PC-3 (cell line): ENCODE measurements around the gene JARID2. TPM values are rescaled to one million over a fixed set of nuclear protein-coding genes. Genes with fewer than 3 reads are reported as not detected.

ENCODE experiments used
- ATAC-seq: fragments of 200-7000 bp; cut with Tn5 transposase; 2 replicates; pipeline ENCODE4 v1.9.1; 2020; ENCODE audit warnings: mild to moderate bottlenecking, moderate library complexity
- BruUV-seq: library from RNA; stranded (reverse); fragments of 400-500 nt; replicated peaks from 2 replicates; lab custom pipeline; 2021; lab: Mats Ljungman, UMichigan
- CTCF ChIA-PET: fragments of 300-600 bp; sonication (Branson Sonifier 250); formaldehyde crosslinking; loops from one replicate; lab custom pipeline; 2022; ENCODE audit warnings: antibody characterized with exemption; lab: Charles Lee
- POLR2A ChIA-PET: fragments of 300-600 bp; sonication (Branson Sonifier 250); formaldehyde crosslinking; loops from one replicate; lab custom pipeline; 2022; ENCODE audit warnings: antibody characterized with exemption; ENCODE audit not compliant: unreplicated experiment; lab: Charles Lee
- DNase-seq: peaks from one replicate; pipeline ENCODE4 v3.0.0-alpha.2; 2015
- H2AFZ ChIP-seq: fragments of 300-600 bp; sonication (generic); 2 replicates; pipeline ENCODE4 v1.6.0; 2016; ENCODE audit warnings: antibody characterized with exemption, low read length
- H3F3A ChIP-seq: fragments of 300-600 bp; sonication (generic); one replicate; pipeline ENCODE4 v1.6.0; 2017; ENCODE audit warnings: antibody characterized with exemption, low read length, control low read depth, mild to moderate bottlenecking; ENCODE audit not compliant: unreplicated experiment
- H3K27ac ChIP-seq: fragments of 300-600 bp; sonication (generic); 2 replicates; pipeline ENCODE4 v1.5.1; 2016; ENCODE audit warnings: mild to moderate bottlenecking, low read length
- H3K27me3 ChIP-seq: fragments of 300-600 bp; sonication (generic); 2 replicates; pipeline ENCODE4 v1.6.1; 2016; ENCODE audit warnings: low read length, mixed read lengths
- H3K36me3 ChIP-seq: fragments of 300-600 bp; sonication (generic); 2 replicates; pipeline ENCODE4 v1.6.1; 2016; ENCODE audit warnings: low read depth, mixed run types, low read length, mixed read lengths
- H3K4me1 ChIP-seq: fragments of 300-600 bp; sonication (generic); 2 replicates; pipeline ENCODE4 v1.5.1; 2016; ENCODE audit warnings: low read length; ENCODE audit not compliant: insufficient read depth
- H3K4me2 ChIP-seq: fragments of 300-600 bp; sonication (generic); 2 replicates; pipeline ENCODE4 v1.6.0; 2016; ENCODE audit warnings: low read length
- H3K4me3 ChIP-seq: fragments of 300-600 bp; sonication (generic); 2 replicates; pipeline ENCODE4 v1.5.1; 2016; ENCODE audit warnings: mild to moderate bottlenecking, low read length, mixed read lengths
- H3K79me2 ChIP-seq: fragments of 300-600 bp; sonication (generic); 2 replicates; pipeline ENCODE4 v1.6.1; 2017; ENCODE audit warnings: low read length, mixed read lengths
- H3K9ac ChIP-seq: fragments of 300-600 bp; sonication (generic); 2 replicates; pipeline ENCODE4 v1.6.0; 2016; ENCODE audit warnings: mild to moderate bottlenecking, low read length
- H3K9me2 ChIP-seq: fragments of 300-600 bp; sonication (generic); replicated peaks from 2 replicates; pipeline ENCODE4 v1.6.1; 2016; ENCODE audit warnings: mixed run types, low read length, mixed read lengths
- H3K9me3 ChIP-seq: fragments of 300-600 bp; sonication (generic); 2 replicates; pipeline ENCODE4 v1.6.1; 2016; ENCODE audit warnings: low read length, mixed read lengths
- H4K20me1 ChIP-seq: fragments of 300-600 bp; sonication (generic); 2 replicates; pipeline ENCODE4 v1.6.1; 2016; ENCODE audit warnings: low read length, mixed read lengths
- CTCF ChIP-seq: fragments of 300-600 bp; sonication (generic); conservative IDR thresholded peaks from 2 replicates; pipeline ENCODE4 v1.5.1; 2017; ENCODE audit warnings: antibody characterized with exemption, low read depth, mild to moderate bottlenecking, low read length
- EZH2 ChIP-seq: fragments of 300-600 bp; sonication (generic); IDR thresholded peaks from one replicate; pipeline ENCODE4 v1.6.1; 2017; ENCODE audit warnings: antibody characterized with exemption, mild to moderate bottlenecking, low read length; ENCODE audit not compliant: unreplicated experiment
- EZH2phosphoT487 ChIP-seq: fragments of 300-600 bp; sonication (generic); IDR thresholded peaks from 2 replicates; pipeline ENCODE4 v1.6.1; 2018; ENCODE audit warnings: mild to moderate bottlenecking, antibody characterized with exemption, low read length, borderline replicate concordance
- intact Hi-C: fragments of 100-400 bp; cut with micrococcal nuclease; formaldehyde crosslinking; loops from 2 replicates; pipeline ENCODE4 v1.9.0; 2023
- total RNA-seq: library from RNA; depleted of rRNA; stranded (reverse); fragments of >200 nt; gene quantifications from 2 replicates; pipeline ENCODE4 v1.2.3, GENCODE V29; 2014

JARID2 gene
- total RNA-seq, 1 experiment from 2014 or later, result 11.0 TPM

DNA sequence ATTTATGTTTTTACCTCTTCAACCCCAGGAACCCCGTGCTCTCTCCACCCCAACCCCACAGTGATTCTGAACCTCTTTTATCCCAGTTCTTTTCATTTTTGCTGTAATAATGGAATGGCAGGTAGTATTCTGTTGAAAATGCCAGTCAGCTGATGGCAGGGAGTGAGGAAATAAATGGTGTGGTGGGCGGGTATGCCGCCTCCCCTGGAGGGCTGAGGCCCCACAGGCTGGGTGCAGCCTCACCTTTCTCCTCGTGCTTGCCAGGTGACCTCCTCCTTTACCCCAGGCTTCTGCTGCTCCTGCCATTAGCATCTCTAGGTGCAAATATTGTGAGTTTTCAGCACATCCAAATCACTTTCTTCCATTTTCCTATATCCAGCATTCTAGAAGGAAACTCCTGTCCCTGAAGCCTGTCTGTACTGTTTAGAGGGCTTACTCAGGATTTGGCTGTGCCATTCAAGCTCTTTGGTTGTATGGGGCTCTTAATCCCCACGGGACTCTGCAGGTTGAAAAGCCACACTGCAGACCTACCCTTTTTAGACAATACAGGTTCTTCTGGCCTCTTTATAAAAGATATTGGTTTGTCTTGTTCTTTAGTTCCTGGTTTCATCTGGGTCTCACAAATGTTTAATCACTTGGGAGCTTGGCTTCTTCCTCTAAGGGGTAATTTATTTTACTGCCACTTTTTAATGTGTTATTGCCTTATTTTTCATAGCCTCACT, 201.8 kb downstream of the JARID2 start:
- Histone ChIP-seq H3K9ac (no peak overlapping the region), H3K27me3 (no peaks in the 10 kb centered on the region), H3K9me3 (no peaks in the 10 kb centered on the region), H3K4me1 (peaks cover 21% of the 10 kb centered on the region), H3K36me3 (0 out of 2 replicates have a peak, but pooled peaks cover 4% of the 10 kb centered on the region), H2AFZ (no peak overlapping the region), H3K4me2 (no peak overlapping the region), H4K20me1 (no peaks in the 10 kb centered on the region), H3F3A (no peaks in the 10 kb centered on the region), H3K27ac (no peak overlapping the region), H3K4me3 (no peak overlapping the region), H3K9me2 (no peaks in the 10 kb centered on the region), H3K79me2 (peaks cover 77% of the 10 kb centered on the region)
- POLR2A ChIA-PET, result no interaction called here
- intact Hi-C loops, result loop anchor here (10.0 kb wide), 1 partner anchor 123 kb away; no protein-coding TSS in a partner anchor
- DNase-seq, result no peak
- no peak for TF ChIP-seq EZH2
- TF ChIP-seq CTCF, result no peak
- no peak for TF ChIP-seq EZH2phosphoT487
- CTCF ChIA-PET, result interaction anchor here (0.6 kb wide), 1 partner anchor 14 kb away, joined by 3 read pairs; no protein-coding TSS in a partner anchor
- no peak for ATAC-seq
- no TSS peak for BruUV-seq

DNA sequence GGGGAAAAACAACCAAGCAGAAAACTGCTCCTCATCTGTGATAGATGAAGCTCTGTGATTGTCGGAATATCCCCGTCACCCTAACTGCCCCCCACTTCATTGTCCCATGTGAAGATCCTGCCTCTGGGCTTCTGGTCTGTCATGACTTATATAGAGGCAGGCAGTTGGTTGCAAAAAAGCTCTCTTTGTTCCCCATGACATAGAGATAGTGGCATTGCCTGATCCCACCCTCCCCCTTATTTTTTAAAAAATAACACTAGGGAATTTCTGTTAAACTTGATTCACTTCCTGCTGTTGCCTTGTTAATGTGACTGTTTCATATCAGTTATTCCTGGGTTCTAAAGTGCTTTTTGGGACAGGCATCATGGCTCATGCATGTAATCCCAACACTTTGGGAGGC, 203.1 kb downstream of the JARID2 start:
- H3K36me3 ChIP-seq, result 0 out of 2 replicates have a peak, but pooled peaks cover 4% of the 10 kb centered on the region
- TF ChIP-seq EZH2phosphoT487 (no peak), CTCF (no peak), EZH2 (no peak)
- DNase-seq, result peak; percentile 12
- no peaks in the 10 kb centered on the region for H3K9me2 ChIP-seq
- no peak overlapping the region for H3K9ac ChIP-seq
- peaks cover 67% of the 10 kb centered on the region for H3K79me2 ChIP-seq
- no TSS peak for BruUV-seq
- no peaks in the 10 kb centered on the region for H4K20me1 ChIP-seq
- ChIA-PET POLR2A (no interaction called here), CTCF (no interaction called here)
- intact Hi-C loops, result loop anchor here (10.0 kb wide), 1 partner anchor 124 kb away; no protein-coding TSS in a partner anchor
- H3K4me2 ChIP-seq, result no peak overlapping the region
- no peak for ATAC-seq
- no peak overlapping the region for H3K27ac ChIP-seq
- H2AFZ ChIP-seq, result no peak overlapping the region
- no peak overlapping the region for H3K4me3 ChIP-seq
- H3K9me3 ChIP-seq, result no peaks in the 10 kb centered on the region
- H3F3A ChIP-seq, result no peaks in the 10 kb centered on the region
- no peaks in the 10 kb centered on the region for H3K27me3 ChIP-seq
- peaks cover 11% of the 10 kb centered on the region for H3K4me1 ChIP-seq

GRCh38 chr6:15451738-15452137, 205.9 kb downstream of the JARID2 start:
- TF ChIP-seq EZH2phosphoT487, result no peak
- TF ChIP-seq EZH2, result no peak
- intact Hi-C loops, result no loop called here
- H2AFZ ChIP-seq, result no peak overlapping the region
- H3K9me2 ChIP-seq, result no peaks in the 10 kb centered on the region
- H3K4me3 ChIP-seq, result no peak overlapping the region
- DNase-seq, result no peak
- H3K4me2 ChIP-seq, result no peak overlapping the region
- no peaks in the 10 kb centered on the region for H3K27me3 ChIP-seq
- H3K27ac ChIP-seq, result no peak overlapping the region
- no peaks in the 10 kb centered on the region for H3K9me3 ChIP-seq
- H4K20me1 ChIP-seq, result no peaks in the 10 kb centered on the region
- no peak overlapping the region for H3K9ac ChIP-seq
- BruUV-seq, result no TSS peak
- peaks cover 43% of the 10 kb centered on the region for H3K79me2 ChIP-seq
- POLR2A ChIA-PET, result no interaction called here
- H3F3A ChIP-seq, result no peaks in the 10 kb centered on the region
- CTCF ChIA-PET, result no interaction called here
- no peak for ATAC-seq
- H3K36me3 ChIP-seq, result 0 out of 2 replicates have a peak, but pooled peaks cover 4% of the 10 kb centered on the region
- peaks cover 22% of the 10 kb centered on the region for H3K4me1 ChIP-seq
